B cell (primary cell): ENCODE results near the gene VCL. TPM values are rescaled to one million over a fixed set of nuclear protein-coding genes. Genes with fewer than 3 reads are reported as not detected.

ENCODE experiments used
- ATAC-seq: fragments of 200-7000 bp; cut with Tn5 transposase; one replicate; pipeline ENCODE4 v1.10.0; 2021; ENCODE audit warnings: low read depth, mild to moderate bottlenecking, moderate number of reproducible peaks, moderate library complexity
- CTCF ChIA-PET: fragments of 350-600 bp; sonication (Branson Sonifier 250); formaldehyde crosslinking; loops from one replicate; lab custom pipeline; 2021; ENCODE audit warnings: antibody characterized with exemption, inconsistent platforms; lab: Charles Lee
- POLR2A ChIA-PET: fragments of 350-600 bp; sonication (Branson Sonifier 250); formaldehyde crosslinking; loops from one replicate; lab custom pipeline; 2021; ENCODE audit warnings: antibody characterized with exemption; lab: Charles Lee
- DNase-seq: peaks from one replicate; pipeline ENCODE4 v3.0.0; 2013
- H2AFZ ChIP-seq: 2 replicates; pipeline ENCODE4 v1.6.1; 2012; ENCODE audit warnings: mild to moderate bottlenecking, low read depth, low read length; ENCODE audit not compliant: insufficient read depth, poor library complexity, severe bottlenecking
- H3K27ac ChIP-seq, 2 donors: 1 replicate in 1 of 2; 2 replicates in 1 of 2; pipeline ENCODE4 v1.5.1; 2012 to 2013; ENCODE audit warnings: low read length in 2 of 2, mild to moderate bottlenecking in 2 of 2, moderate library complexity in 1 of 2
- H3K27me3 ChIP-seq, 4 experiments: fragments of 200-600 bp in 1 of 4; sonication (generic) in 1 of 4; replicated peaks in 1 of 4; 1 replicate in 2 of 4; 2 replicates in 2 of 4; pipeline versions ENCODE4 v1.6.1 to v1.7.0; 2013 to 2016; ENCODE audit warnings: low read length in 3 of 4, mild to moderate bottlenecking in 2 of 4, mixed read lengths in 1 of 4, moderate library complexity in 1 of 4; ENCODE audit not compliant: insufficient read depth in 4 of 4, control insufficient read depth in 3 of 4; ENCODE audit errors: control extremely low read depth in 1 of 4
- H3K36me3 ChIP-seq, 2 experiments: replicated peaks in 1 of 2; 1 replicate in 1 of 2; 2 replicates in 1 of 2; pipeline versions ENCODE4 v1.6.1 to v1.7.1; 2013; ENCODE audit warnings: low read length in 1 of 2; ENCODE audit not compliant: insufficient read depth in 2 of 2, control insufficient read depth in 1 of 2; ENCODE audit errors: control extremely low read depth in 1 of 2, extremely low read depth in 1 of 2
- H3K4me1 ChIP-seq, 2 donors: fragments of 200-600 bp in 1 of 2; sonication (generic) in 1 of 2; 1 replicate in 1 of 2; 2 replicates in 1 of 2; pipeline versions ENCODE4 v1.5.1 to v1.6.1; 2013 to 2017; ENCODE audit warnings: low read length in 2 of 2; ENCODE audit not compliant: control insufficient read depth in 2 of 2, insufficient read depth in 2 of 2
- H3K4me2 ChIP-seq: replicated peaks from 2 replicates; pipeline ENCODE3; 2012; ENCODE audit warnings: mild to moderate bottlenecking, low read depth, low read length; ENCODE audit not compliant: poor library complexity, severe bottlenecking
- H3K4me3 ChIP-seq, 5 experiments: fragments of 200-600 bp in 1 of 5; sonication (generic) in 1 of 5; 1 replicate in 3 of 5; 2 replicates in 2 of 5; pipeline versions ENCODE4 v1.5.1 to v1.7.0; 2011 to 2016; ENCODE audit warnings: low read length in 4 of 5, mild to moderate bottlenecking in 4 of 5, low read depth in 2 of 5, control low read depth in 1 of 5, moderate library complexity in 1 of 5; ENCODE audit not compliant: insufficient read depth in 1 of 5; ENCODE audit errors: control extremely low read depth in 1 of 5, extremely low read depth in 1 of 5
- H3K79me2 ChIP-seq: fragments of 200-600 bp; sonication (generic); one replicate; pipeline ENCODE4 v1.6.0; 2016; ENCODE audit warnings: low read length; ENCODE audit not compliant: control insufficient read depth, insufficient read depth
- H3K9ac ChIP-seq: fragments of 200-600 bp; sonication (generic); 2 replicates; pipeline ENCODE4 v1.6.1; 2017; ENCODE audit warnings: mild to moderate bottlenecking, low read length, moderate library complexity
- H3K9me3 ChIP-seq, 3 donors: one replicate each; pipeline versions ENCODE4 v1.6.1 to v1.7.1; 2013; ENCODE audit warnings: low read length in 2 of 3; ENCODE audit not compliant: control insufficient read depth in 2 of 3, insufficient read depth in 1 of 3; ENCODE audit errors: control extremely low read depth in 1 of 3
- H4K20me1 ChIP-seq: 2 replicates; pipeline ENCODE4 v1.6.0; 2012; ENCODE audit warnings: mild to moderate bottlenecking, low read length; ENCODE audit not compliant: insufficient read depth, control insufficient read depth, poor library complexity, severe bottlenecking
- H3K27ac Mint-ChIP-seq: one replicate; pipeline ENCODE4 v1.8.0; 2021; ENCODE audit warnings: mixed read lengths
- H3K27me3 Mint-ChIP-seq: one replicate; pipeline ENCODE4 v1.8.0; 2021; ENCODE audit warnings: mixed read lengths
- H3K4me1 Mint-ChIP-seq: one replicate; pipeline ENCODE4 v1.8.0; 2021; ENCODE audit warnings: mixed read lengths
- H3K4me3 Mint-ChIP-seq: one replicate; pipeline ENCODE4 v1.8.0; 2021; ENCODE audit warnings: mixed read lengths
- H3K9me3 Mint-ChIP-seq: one replicate; pipeline ENCODE4 v1.8.0; 2022; ENCODE audit warnings: mixed read lengths; ENCODE audit not compliant: insufficient read depth
- CTCF ChIP-seq: fragments of 200-600 bp; IDR thresholded peaks from one replicate; pipeline ENCODE4 v1.8.0; 2022; ENCODE audit warnings: antibody characterized with exemption, mild to moderate bottlenecking
- EZH2 ChIP-seq: IDR thresholded peaks from 2 replicates; pipeline ENCODE4 v1.6.1; 2012; ENCODE audit warnings: borderline replicate concordance, low read depth, mild to moderate bottlenecking, moderate library complexity, low read length; ENCODE audit not compliant: insufficient read depth, poor library complexity, severe bottlenecking
- WGBS: methylation state at CpG from one replicate; pipeline ENCODE4 v1.1.5; 2013; ENCODE audit warnings: missing lambda C conversion rate; ENCODE audit not compliant: insufficient coverage; 5-methylcytosine and 5-hydroxymethylcytosine counted together
- intact Hi-C: fragments of 100-400 bp; cut with micrococcal nuclease; formaldehyde crosslinking; loops from one replicate; pipeline ENCODE4 v1.10.0; 2022
- polyA plus RNA-seq: library from polyadenylated mRNA; depleted of rRNA; stranded (reverse); fragments of >200 nt; gene quantifications from 2 replicates; pipeline ENCODE4 v1.2.3, GENCODE V29; 2012
- total RNA-seq, 2 donors: library from RNA; stranded (reverse); fragments of 120-200 nt in 1 of 2; gene quantifications; 1 replicate in 1 of 2; 2 replicates in 1 of 2; pipeline versions ENCODE4 v1.2.3 to v1.2.4, GENCODE V29; 2013 to 2022

The VCL gene
- total and polyA plus RNA-seq, 2 donors (not counting 1 experiment from before 2014, with no cell fraction given): 13.1 to 29.8 TPM

GRCh38 chr10:74040200-74041126, 42.5 kb downstream of the VCL start:
- no peak overlapping the region for H2AFZ ChIP-seq
- ChIA-PET POLR2A (no interaction called here), CTCF (interaction anchor here (0.8 to 2.1 kb wide), 5 partner anchors 12 to 100 kb away, joined by 3 to 10 read pairs (median 4); no protein-coding TSS in a partner anchor)
- WGBS: no CpG with 5 or more reads among the region's 3 CpGs
- H3K36me3 ChIP-seq: peaks cover 0 to 4% of the 10 kb centered on the region in 2 experiments
- no peaks in the 10 kb centered on the region for H3K9me3 ChIP-seq
- intact Hi-C loops: no loop called here
- no peak for ATAC-seq
- H3K4me3 Mint-ChIP-seq: no peak overlapping the region
- H3K27me3 Mint-ChIP-seq: no peaks in the 10 kb centered on the region
- H3K4me2 ChIP-seq: no peak overlapping the region
- H3K4me1 ChIP-seq: peaks cover 0 to 3% of the 10 kb centered on the region in 2 donors
- no peak overlapping the region for H3K27ac ChIP-seq
- H3K9ac ChIP-seq: no peak overlapping the region
- H3K79me2 ChIP-seq: peaks cover 6% of the 10 kb centered on the region
- H3K4me3 ChIP-seq: no peak overlapping the region
- no peaks in the 10 kb centered on the region for H3K27me3 ChIP-seq
- H3K4me1 Mint-ChIP-seq: peaks cover 14% of the 10 kb centered on the region
- TF ChIP-seq EZH2 (no peak), CTCF (no peak)
- no peak overlapping the region for H3K27ac Mint-ChIP-seq
- H3K9me3 Mint-ChIP-seq: no peaks in the 10 kb centered on the region
- no peak for DNase-seq
- no peaks in the 10 kb centered on the region for H4K20me1 ChIP-seq

DNA sequence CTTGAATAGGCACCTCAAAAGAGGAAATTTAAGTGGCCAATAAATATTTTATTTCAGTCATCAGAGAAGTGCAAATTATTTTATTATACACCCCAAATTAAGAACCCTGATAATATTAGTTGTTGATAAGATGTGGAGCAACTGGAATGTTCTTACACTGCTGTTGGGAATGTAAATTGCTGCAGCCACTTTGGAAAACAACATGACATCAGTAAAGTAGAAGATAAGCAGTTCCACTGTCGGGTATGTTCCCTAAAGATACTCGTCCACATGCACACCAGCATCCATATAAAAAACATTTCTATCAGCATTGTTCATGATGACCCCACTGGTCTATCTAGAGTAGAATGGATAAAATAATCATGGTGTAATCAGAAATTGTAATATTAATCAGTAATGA, 46.5 kb downstream of the VCL start:
- Histone ChIP-seq H3K4me1 (peaks cover 8 to 12% of the 10 kb centered on the region in 2 donors), H3K36me3 (peaks cover 0 to 4% of the 10 kb centered on the region in 2 experiments), H3K27ac (no peak overlapping the region), H3K9ac (no peak overlapping the region), H3K4me3 (no peak overlapping the region), H3K27me3 (no peaks in the 10 kb centered on the region), H3K79me2 (peaks cover 11% of the 10 kb centered on the region), H3K9me3 (no peaks in the 10 kb centered on the region), H4K20me1 (no peaks in the 10 kb centered on the region), H3K4me2 (no peak overlapping the region), H2AFZ (no peak overlapping the region)
- Mint-ChIP-seq H3K27me3 (no peaks in the 10 kb centered on the region), H3K4me3 (no peak overlapping the region), H3K27ac (no peak overlapping the region), H3K4me1 (peaks cover 35% of the 10 kb centered on the region), H3K9me3 (no peaks in the 10 kb centered on the region)
- DNase-seq (no peak), ATAC-seq (no peak)
- ChIA-PET CTCF (no interaction called here), POLR2A (no interaction called here)
- no CpG with 5 or more reads among the region's 2 CpGs for WGBS
- TF ChIP-seq CTCF: no peak
- no peak for TF ChIP-seq EZH2
- intact Hi-C loops: no loop called here
